ENCODE data around the gene ATP5F1C.
"Not testable (repeated sequence)": the region's sequence is repeated elsewhere in the genome, so short reads cannot be mapped to it uniquely, and the experiment has no call there.

Gene ATP5F1C

GRCh38 chr10:7794251-7795026 is 6.5 kb downstream of the ATP5F1C start:
- no peak for DNase-seq

- no peak for DNase-seq
These were observed 7.6 kb downstream of the ATP5F1C start for GRCh38 chr10:7795605-7796004.

- no peak for DNase-seq
These were observed 9.6 kb downstream of the ATP5F1C start for GRCh38 chr10:7797582-7797981.

- DNase-seq, result no peak
These were observed 14.6 kb downstream of the ATP5F1C start for GRCh38 chr10:7802606-7803005.

GRCh38 chr10:7804216-7804615 is 16.2 kb downstream of the ATP5F1C start:
- no peak for DNase-seq

GRCh38 chr10:7804741-7805140 is 16.8 kb downstream of the ATP5F1C start:
- DNase-seq, result no peak

- DNase-seq, result no peak
These were observed 20.8 kb downstream of the ATP5F1C start for GRCh38 chr10:7808686-7809267.

- no peak for DNase-seq
These were observed 22.5 kb downstream of the ATP5F1C start for GRCh38 chr10:7810443-7810842.

GRCh38 chr10:7811000-7811399 is 23.0 kb downstream of the ATP5F1C start:
- DNase-seq, result no peak

GRCh38 chr10:7811743-7812142 is 23.8 kb downstream of the ATP5F1C start:
- DNase-seq, result not testable (repeated sequence)

GRCh38 chr10:7813481-7813880 is 25.5 kb downstream of the ATP5F1C start:
- no peak for DNase-seq

GRCh38 chr10:7817576-7817975 is 29.6 kb downstream of the ATP5F1C start:
- DNase-seq, result no peak

- no peak for DNase-seq
These were observed 30.0 kb downstream of the ATP5F1C start for GRCh38 chr10:7817984-7818294.

- peak; percentile 95 for DNase-seq
These were observed 30.5 kb downstream of the ATP5F1C start, which contains the start of gene TAF3 for GRCh38 chr10:7818295-7819120. TSS of gene TAF3 (plus strand) at chr10:7818505. CDS start at chr10:7818710, 205 bp downstream.

- DNase-seq, result peak; percentile 13
These were observed 31.1 kb downstream of the ATP5F1C start for GRCh38 chr10:7819121-7819460.

GRCh38 chr10:7824251-7824650 is 36.3 kb downstream of the ATP5F1C start:
- no peak for DNase-seq

- no peak for DNase-seq
These were observed 39.0 kb downstream of the ATP5F1C start for GRCh38 chr10:7826971-7827370.

GRCh38 chr10:7829289-7829834 is 41.4 kb downstream of the ATP5F1C start:
- no peak for DNase-seq

- no peak for DNase-seq
These were observed 44.1 kb downstream of the ATP5F1C start for GRCh38 chr10:7832060-7832459.

GRCh38 chr10:7833210-7833609 is 45.2 kb downstream of the ATP5F1C start:
- DNase-seq, result no peak

GRCh38 chr10:7834262-7834661 is 46.3 kb downstream of the ATP5F1C start:
- no peak for DNase-seq

GRCh38 chr10:7836571-7836970 is 48.6 kb downstream of the ATP5F1C start:
- no peak for DNase-seq

- DNase-seq, result no peak
These were observed 58.6 kb downstream of the ATP5F1C start for GRCh38 chr10:7846591-7846990.
